ENCODE measurements around the gene GRID2. TPM values are rescaled to one million over a fixed set of nuclear protein-coding genes. Genes with fewer than 3 reads are reported as not detected.

The GRID2 gene
- total and polyA plus RNA-seq, 10 of the 15 experiments (the other 5 are each of a cell fraction or from before 2014, with no cell fraction given) = not detected

GRCh38 chr4:92776080-92776479 lies 472.3 kb downstream of the GRID2 start:
- no peaks in the 10 kb centered on the region for H3K4me1 ChIP-seq (ENCODE audit: control insufficient read depth, insufficient read depth, low read length)
- WGBS (ENCODE audit: insufficient coverage, insufficient replicate concordance, low lambda C conversion rate, missing lambda C conversion rate) = 0% methylated on average over 3 of the region's 3 CpGs
- no peak for ATAC-seq
- POLR2A ChIA-PET = no interaction called here
- CTCF ChIA-PET = no interaction called here
- SMC1A ChIA-PET (ENCODE audit: uncharacterized antibody, unreplicated experiment) = no interaction called here
- H3K36me3 ChIP-seq (ENCODE audit: control insufficient read depth in 2 of 2, insufficient read depth in 2 of 2, low read length in 1 of 2) = no peaks in the 10 kb centered on the region
- no peak overlapping the region for H3K4me2 ChIP-seq (ENCODE audit: control insufficient read depth, insufficient read depth)
- FAIRE-seq = no peak
- no peak overlapping the region for H3K9ac ChIP-seq (ENCODE audit: control insufficient read depth, insufficient read depth, low read length)
- H3K9me3 ChIP-seq (replicated peaks; ENCODE audit: control insufficient read depth, insufficient read depth, low read length) = no peaks in the 10 kb centered on the region
- H2AFZ ChIP-seq (ENCODE audit: control insufficient read depth, low read depth, low read length) = no peak overlapping the region
- H3K27ac ChIP-seq (ENCODE audit: control insufficient read depth, insufficient read depth) = no peak overlapping the region
- TF ChIP-seq BRCA1 (IDR thresholded peaks at IDR 0.05; ENCODE audit: low read depth, low read length) (no peak), ASH2L (IDR thresholded peaks at IDR 0.05; ENCODE audit: borderline replicate concordance, low read depth) (no peak), TARDBP (IDR thresholded peaks at IDR 0.05; ENCODE audit: borderline replicate concordance) (no peak), SUPT20H (IDR thresholded peaks at IDR 0.05; ENCODE audit: borderline replicate concordance, control insufficient read depth, low read depth, low read length) (no peak), CBX5 (IDR thresholded peaks at IDR 0.05; ENCODE audit: low read depth) (no peak), E2F8 (IDR thresholded peaks at IDR 0.05; ENCODE audit: low read depth, partially characterized antibody) (no peak), RB1 (IDR thresholded peaks at IDR 0.05; ENCODE audit: borderline replicate concordance) (no peak), HDGF (IDR thresholded peaks at IDR 0.05) (no peak), SIN3A (IDR thresholded peaks at IDR 0.05; ENCODE audit: low read depth, low read length) (no peak), FOXM1 (IDR thresholded peaks at IDR 0.05; ENCODE audit: low read depth, low read length) (no peak), ZSCAN29 (IDR thresholded peaks at IDR 0.05) (no peak), MEF2B (IDR thresholded peaks at IDR 0.05; ENCODE audit: partially characterized antibody, poor library complexity, severe bottlenecking) (no peak), MTA3 (IDR thresholded peaks at IDR 0.05; ENCODE audit: borderline replicate concordance, low read length) (no peak), ZNF592 (IDR thresholded peaks at IDR 0.05) (no peak), RCOR1 (conservative IDR thresholded peaks at IDR 0.05; ENCODE audit: low read depth, low read length) (no peak)
- no peak for DNase-seq (ENCODE audit: low read depth, low spot score)
- no TSS peak for BruUV-seq (replicated peaks)
- in situ Hi-C loops (cut with MboI) = no loop called here
- RAD21 ChIA-PET (ENCODE audit: unreplicated experiment) = no interaction called here
- H4K20me1 ChIP-seq (ENCODE audit: control insufficient read depth, insufficient read depth) = no peaks in the 10 kb centered on the region
- H3K4me3 ChIP-seq = no peak overlapping the region
- intact Hi-C loops (cut with micrococcal nuclease; ENCODE audit: unreplicated experiment) = no loop called here
- no peaks in the 10 kb centered on the region for H3K27me3 ChIP-seq (replicated peaks in 1 of 2; ENCODE audit: control insufficient read depth in 2 of 2, insufficient read depth in 2 of 2, low read length in 1 of 2)
- H3K79me2 ChIP-seq (ENCODE audit: control insufficient read depth, insufficient read depth, low read length) = no peaks in the 10 kb centered on the region

All from GM12878 (cell line).